AG09319 (cell line): ENCODE results near the gene EGR2.

Source experiments
- DNase-seq: peaks from one replicate; pipeline ENCODE4 v3.0.0-alpha.2; 2010; ENCODE audit warnings: low read depth; ENCODE audit errors: extremely low read depth
- TF ChIP-seq, protein P1 (sequence below): IDR thresholded peaks from 2 replicates; pipeline ENCODE4 v1.5.1; 2011; ENCODE audit warnings: low read depth, mild to moderate bottlenecking, inconsistent platforms, low read length, moderate library complexity

EGR2 gene

GRCh38 chr10:62818426-62819011 is 2.4 kb upstream of the EGR2 start:
- TF ChIP-seq, protein P1, sequence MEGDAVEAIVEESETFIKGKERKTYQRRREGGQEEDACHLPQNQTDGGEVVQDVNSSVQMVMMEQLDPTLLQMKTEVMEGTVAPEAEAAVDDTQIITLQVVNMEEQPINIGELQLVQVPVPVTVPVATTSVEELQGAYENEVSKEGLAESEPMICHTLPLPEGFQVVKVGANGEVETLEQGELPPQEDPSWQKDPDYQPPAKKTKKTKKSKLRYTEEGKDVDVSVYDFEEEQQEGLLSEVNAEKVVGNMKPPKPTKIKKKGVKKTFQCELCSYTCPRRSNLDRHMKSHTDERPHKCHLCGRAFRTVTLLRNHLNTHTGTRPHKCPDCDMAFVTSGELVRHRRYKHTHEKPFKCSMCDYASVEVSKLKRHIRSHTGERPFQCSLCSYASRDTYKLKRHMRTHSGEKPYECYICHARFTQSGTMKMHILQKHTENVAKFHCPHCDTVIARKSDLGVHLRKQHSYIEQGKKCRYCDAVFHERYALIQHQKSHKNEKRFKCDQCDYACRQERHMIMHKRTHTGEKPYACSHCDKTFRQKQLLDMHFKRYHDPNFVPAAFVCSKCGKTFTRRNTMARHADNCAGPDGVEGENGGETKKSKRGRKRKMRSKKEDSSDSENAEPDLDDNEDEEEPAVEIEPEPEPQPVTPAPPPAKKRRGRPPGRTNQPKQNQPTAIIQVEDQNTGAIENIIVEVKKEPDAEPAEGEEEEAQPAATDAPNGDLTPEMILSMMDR: no peak
- no peak for DNase-seq

DNA sequence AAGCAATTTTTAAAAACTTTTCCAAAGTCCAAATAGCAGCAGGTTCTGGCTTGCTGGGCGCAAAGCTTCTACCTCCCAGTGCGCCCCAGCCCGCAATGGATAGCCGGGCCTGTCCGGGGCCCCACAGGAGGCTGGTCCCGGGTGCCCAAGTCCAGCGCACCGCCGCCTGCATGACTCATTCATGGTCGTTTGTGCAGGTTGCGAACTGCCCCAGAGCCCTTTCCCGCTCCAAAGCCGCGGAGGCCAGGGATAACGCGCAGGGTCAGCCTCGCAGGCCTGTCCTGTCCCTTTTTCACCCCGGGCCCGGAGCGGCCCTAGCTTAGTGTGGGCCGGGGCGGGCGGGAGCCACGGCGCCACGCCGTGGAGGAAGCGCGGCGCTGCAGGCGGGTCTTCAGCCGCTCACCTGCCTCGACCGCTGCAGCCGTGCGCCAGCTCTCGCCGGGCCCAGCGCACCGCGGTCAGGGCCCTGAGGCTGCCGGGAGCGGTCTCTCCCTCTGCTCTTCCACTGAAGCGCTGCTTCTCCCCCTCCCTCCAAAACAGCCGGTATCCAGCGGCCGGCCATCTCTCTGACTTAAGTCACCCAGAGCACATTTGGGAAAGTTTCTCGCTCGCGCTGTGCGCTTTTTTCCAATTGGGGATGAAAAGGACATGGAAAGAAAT is 1.7 kb upstream of the EGR2 start:
- TF ChIP-seq, protein P1: peak; percentile 64
- no peak for DNase-seq

GRCh38 chr10:62817121-62817765 is 1.1 kb upstream of the EGR2 start:
- no peak for DNase-seq
- TF ChIP-seq, protein P1: no peak

DNA sequence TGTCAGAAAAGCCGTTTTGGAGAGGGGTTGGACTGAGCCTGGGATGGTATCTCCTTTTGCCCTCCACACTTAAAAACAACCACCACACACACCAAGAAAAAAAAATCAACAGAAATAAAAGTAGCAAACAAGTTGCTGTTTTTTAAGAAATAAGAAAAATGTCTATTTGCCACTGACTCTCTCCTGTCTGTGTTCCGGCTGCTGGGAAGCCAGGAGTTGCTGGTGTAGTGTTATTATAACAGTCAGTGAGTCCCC is 163 bp downstream of the EGR2 start:
- DNase-seq: no peak
- TF ChIP-seq, protein P1: no peak

DNA sequence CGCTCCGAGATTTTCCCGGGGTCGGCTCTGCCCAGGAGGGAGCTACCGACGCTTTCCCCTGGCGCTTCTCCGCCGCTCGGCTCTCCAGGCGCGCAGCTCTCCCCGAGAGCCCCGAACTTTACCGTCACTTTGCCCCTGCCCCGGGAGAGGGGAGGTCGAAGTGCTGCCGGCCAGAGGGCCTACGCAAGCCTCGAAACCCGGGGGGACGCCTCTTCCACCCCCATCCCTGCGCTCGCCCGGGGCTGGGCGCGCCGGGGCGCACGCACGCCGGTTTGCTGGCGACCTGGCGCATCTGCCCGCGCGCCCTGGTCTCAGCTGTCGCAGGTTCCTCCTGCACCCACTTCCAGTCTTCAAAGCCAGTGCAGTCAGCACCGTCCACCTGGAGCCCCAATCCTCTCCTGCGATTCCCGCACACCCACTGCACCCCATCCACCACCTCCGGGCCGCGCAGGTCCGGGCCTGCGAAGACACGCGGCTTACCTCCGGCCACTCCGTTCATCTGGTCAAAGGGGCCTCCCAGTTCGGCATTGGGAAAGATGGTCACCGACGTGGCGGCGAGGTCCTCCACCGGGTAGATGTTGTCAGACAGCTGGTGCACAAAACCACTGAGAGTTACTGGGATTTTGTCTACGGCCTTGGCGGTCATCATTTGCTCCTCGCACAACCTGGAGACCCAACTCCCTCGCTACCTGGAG is 638 bp downstream of the EGR2 start:
- DNase-seq: no peak
- TF ChIP-seq, protein P1: no peak

- no peak for DNase-seq
- TF ChIP-seq, protein P1: no peak
Measured at GRCh38 chr10:62814756-62815380, 1.3 kb downstream of the EGR2 start.
